ENCODE results near the gene GPX2. TPM values are rescaled to one million over a fixed set of nuclear protein-coding genes. Genes with fewer than 3 reads are reported as not detected.

Gene GPX2
- total and polyA plus RNA-seq, 2 of the 8 experiments (the other 6 are each of a cell fraction or from before 2014, with no cell fraction given): 0.30 to 0.89 TPM

DNA sequence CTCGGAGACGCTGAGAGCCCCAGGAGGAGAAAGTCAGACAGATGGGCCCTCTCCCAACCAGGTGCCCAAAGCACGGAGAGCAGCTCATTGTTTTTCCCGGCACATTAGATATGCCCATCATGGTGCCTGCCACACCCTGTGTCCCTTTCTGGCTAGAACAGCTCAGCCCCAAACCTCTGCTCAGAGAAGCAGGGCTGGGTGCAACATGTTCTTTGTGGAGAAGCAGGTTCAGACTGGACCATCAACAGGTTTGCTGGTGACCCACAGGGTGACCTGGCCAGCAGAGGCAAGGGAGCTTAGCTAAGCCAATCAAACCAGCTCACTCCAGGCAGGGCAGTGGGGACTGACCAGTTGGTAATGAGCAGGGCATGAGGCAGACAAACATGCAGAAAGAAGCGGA is 16.2 kb upstream of the GPX2 start:
- Histone ChIP-seq H2BK5ac (ENCODE audit: low read depth, low read length) (no peak overlapping the region), H3K23me2 (ENCODE audit: low read depth, low read length) (no peaks in the 10 kb centered on the region), H2BK15ac (ENCODE audit: low read length) (peak overlapping the region; percentile 48; the same call in 1 of the 2 replicates), H3K9ac (replicated peaks in 1 of 4; ENCODE audit: extremely low read depth in 1 of 4, low read depth in 3 of 4, low read length in 3 of 4) (no peak overlapping the region), H3K36me3 (ENCODE audit: control insufficient read depth in 2 of 4, insufficient read depth in 4 of 4, low read length in 3 of 4) (0 out of 8 replicates have a peak, but pooled peaks cover 0 to 2% (median 0%) of the 10 kb centered on the region in 4 experiments), H2BK12ac (ENCODE audit: low read depth, low read length) (no peak overlapping the region; the same call in 1 of the 2 replicates), H4K5ac (ENCODE audit: insufficient read length, low read depth, low read length) (no peak overlapping the region), H2BK120ac (replicated peaks; ENCODE audit: low read depth, low read length) (no peak overlapping the region), H3K9me3 (ENCODE audit: insufficient read depth in 2 of 2, low read depth in 1 of 2, low read length in 1 of 2) (no peaks in the 10 kb centered on the region), H2AFZ (ENCODE audit: low read length) (no peak overlapping the region), H2BK20ac (ENCODE audit: low read length) (no peak overlapping the region), H3K56ac (replicated peaks; ENCODE audit: insufficient read length, low read depth, low read length) (no peak overlapping the region), H3K4me1 (replicated peaks in 1 of 4; ENCODE audit: control insufficient read depth in 3 of 4, insufficient read depth in 4 of 4, low read length in 3 of 4) (peaks cover 13 to 26% (median 20%) of the 10 kb centered on the region in 4 experiments), H3K27me3 (replicated peaks in 1 of 4; ENCODE audit: control insufficient read depth in 3 of 4, extremely low read depth in 1 of 4, insufficient read depth in 3 of 4, low read length in 3 of 4) (no peaks in the 10 kb centered on the region), H3K79me1 (ENCODE audit: low read depth, low read length) (peaks cover 7% of the 10 kb centered on the region), H3K18ac (ENCODE audit: extremely low read depth, low read length) (no peak overlapping the region), H3K79me2 (ENCODE audit: control insufficient read depth in 1 of 2, insufficient read depth in 2 of 2, low read length in 2 of 2) (peaks cover 0 to 5% of the 10 kb centered on the region in 2 experiments; a peak in 1 of 4 replicates), H4K91ac (replicated peaks; ENCODE audit: insufficient read length, low read length) (no peak overlapping the region), H3K14ac (ENCODE audit: insufficient read length) (no peak overlapping the region), H3K4me2 (ENCODE audit: insufficient read depth in 1 of 2, low read depth in 2 of 2, low read length in 2 of 2) (no peak overlapping the region), H4K20me1 (replicated peaks in 1 of 2; ENCODE audit: control insufficient read depth in 1 of 2, insufficient read depth in 2 of 2, low read length in 2 of 2) (peaks cover 0 to 8% of the 10 kb centered on the region in 2 experiments), H3K23ac (ENCODE audit: insufficient read length) (no peak overlapping the region), H3K27ac (ENCODE audit: low read depth, low read length) (no peak overlapping the region), H3K4me3 (ENCODE audit: extremely low read depth in 1 of 4, insufficient read depth in 2 of 4, low read depth in 3 of 4, low read length in 4 of 4) (no peak overlapping the region), H2AK5ac (ENCODE audit: low read depth, low read length) (no peak overlapping the region; the same call in 1 of the 2 replicates), H4K8ac (ENCODE audit: extremely low read depth, insufficient read depth, low read length) (no peak overlapping the region), H3K4ac (replicated peaks; ENCODE audit: insufficient read length, low read depth, low read length) (no peak overlapping the region)
- ChIA-PET CTCF (ENCODE audit: partially characterized antibody) (interaction anchor here (0.5 to 6.7 kb wide), 13 partner anchors 11 to 180 kb away, joined by 3 to 45 read pairs (median 4); no protein-coding TSS in a partner anchor), POLR2A (ENCODE audit: partially characterized antibody) (interaction anchor here (1.7 to 2.2 kb wide), 2 partner anchors 11 to 84 kb away, joined by 4 to 8 read pairs; no protein-coding TSS in a partner anchor)
- FAIRE-seq (no peak), DNase-seq (ENCODE audit: low read depth in 1 of 2, low spot score in 2 of 2) (no peak)
- TF ChIP-seq KDM1A (IDR thresholded peaks at IDR 0.05; ENCODE audit: borderline replicate concordance, low read length): no peak
- TF ChIP-seq GABPA (IDR thresholded peaks at IDR 0.05; ENCODE audit: borderline replicate concordance, insufficient read depth, low read length): no peak
- TF ChIP-seq CBX5 (IDR thresholded peaks at IDR 0.05; ENCODE audit: low read depth, low read length): no peak
- TF ChIP-seq EP300 (IDR thresholded peaks at IDR 0.05; ENCODE audit: borderline replicate concordance in 1 of 2, low read depth in 2 of 2, low read length in 2 of 2): no peak
- TF ChIP-seq ATF3 (IDR thresholded peaks at IDR 0.05; ENCODE audit: insufficient read depth, low read depth, low read length): no peak
- TF ChIP-seq SIN3A (conservative IDR thresholded peaks at IDR 0.05 in 1 of 2, IDR thresholded peaks at IDR 0.05 in 1 of 2; ENCODE audit: low read depth in 1 of 2, low read length in 2 of 2): no peak
- 92% methylated on average over 5 of the region's 5 CpGs; no CpG with 5 or more reads in 1 of the 2 experiments for WGBS, 2 experiments (ENCODE audit: extremely low coverage in 1 of 2, insufficient coverage in 1 of 2, insufficient read length in 1 of 2, insufficient replicate concordance in 2 of 2, low coverage in 1 of 2, low lambda C conversion rate in 2 of 2, missing lambda C conversion rate in 1 of 2)
